HCT116 (cell line): ENCODE measurements around the gene DPP10.

Experiments
- EZH2phosphoT487 ChIP-seq: fragments of 200-600 bp; IDR thresholded peaks from 2 replicates; pipeline ENCODE4 v1.6.1; 2018; ENCODE audit warnings: antibody characterized with exemption, borderline replicate concordance
- JUND ChIP-seq: IDR thresholded peaks from 2 replicates; pipeline ENCODE4 v1.6.1; 2012
- POLR2A ChIP-seq: IDR thresholded peaks from 2 replicates; pipeline ENCODE4 v1.7.0; 2011; ENCODE audit warnings: borderline replicate concordance; ENCODE audit not compliant: insufficient read depth, insufficient read length; ENCODE audit errors: extremely low read depth
- POLR2AphosphoS5 ChIP-seq: IDR thresholded peaks from 2 replicates; pipeline ENCODE4 v1.6.1; 2011; ENCODE audit warnings: mild to moderate bottlenecking, low read depth, low read length, moderate library complexity
- SP1 ChIP-seq: IDR thresholded peaks from 2 replicates; pipeline ENCODE4 v1.6.1; 2012; ENCODE audit warnings: low read depth
- TF ChIP-seq, protein P1 (sequence below), 3 experiments: fragments of 200-600 bp in 1 of 3; sonication (generic) in 1 of 3; IDR thresholded peaks in 2 of 3; conservative IDR thresholded peaks in 1 of 3; 2 replicates each; pipeline ENCODE4 v1.5.1; 2012 to 2017; ENCODE audit warnings: low read depth in 2 of 3, low read length in 2 of 3, antibody characterized with exemption in 1 of 3, borderline replicate concordance in 1 of 3, control low read depth in 1 of 3, mild to moderate bottlenecking in 1 of 3, mixed read lengths in 1 of 3, mixed run types in 1 of 3, moderate library complexity in 1 of 3; ENCODE audit not compliant: insufficient read depth in 1 of 3
- TF ChIP-seq, protein P2 (sequence below): IDR thresholded peaks from 2 replicates; pipeline ENCODE4 v1.6.1; 2012
- TF ChIP-seq, protein P3 (sequence below): IDR thresholded peaks from 2 replicates; pipeline ENCODE4 v1.6.1; 2012; ENCODE audit warnings: low read depth
- TF ChIP-seq, protein P4 (sequence below): IDR thresholded peaks from 2 replicates; pipeline ENCODE4 v1.6.1; 2012

DNA sequence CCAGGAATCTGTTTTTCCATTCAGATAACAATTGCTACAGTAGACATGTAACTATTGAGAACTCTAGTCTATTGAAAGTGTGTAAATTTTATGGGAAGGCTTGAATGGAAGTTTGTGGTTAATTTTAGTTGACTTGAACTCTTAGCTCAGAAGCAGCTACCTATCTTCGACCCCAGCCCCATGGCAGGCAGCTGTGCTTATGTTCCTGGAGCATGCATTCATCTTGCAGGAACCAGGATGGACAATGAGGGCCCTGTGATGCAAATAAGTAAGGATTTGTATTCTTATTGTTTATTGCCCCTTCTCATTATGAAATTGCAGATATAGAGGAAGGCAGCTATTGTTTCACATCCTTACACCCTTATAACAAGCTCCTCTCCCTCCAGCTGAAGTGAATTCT lies 1252.2 kb downstream of the DPP10 start:
- TF ChIP-seq, protein P1, sequence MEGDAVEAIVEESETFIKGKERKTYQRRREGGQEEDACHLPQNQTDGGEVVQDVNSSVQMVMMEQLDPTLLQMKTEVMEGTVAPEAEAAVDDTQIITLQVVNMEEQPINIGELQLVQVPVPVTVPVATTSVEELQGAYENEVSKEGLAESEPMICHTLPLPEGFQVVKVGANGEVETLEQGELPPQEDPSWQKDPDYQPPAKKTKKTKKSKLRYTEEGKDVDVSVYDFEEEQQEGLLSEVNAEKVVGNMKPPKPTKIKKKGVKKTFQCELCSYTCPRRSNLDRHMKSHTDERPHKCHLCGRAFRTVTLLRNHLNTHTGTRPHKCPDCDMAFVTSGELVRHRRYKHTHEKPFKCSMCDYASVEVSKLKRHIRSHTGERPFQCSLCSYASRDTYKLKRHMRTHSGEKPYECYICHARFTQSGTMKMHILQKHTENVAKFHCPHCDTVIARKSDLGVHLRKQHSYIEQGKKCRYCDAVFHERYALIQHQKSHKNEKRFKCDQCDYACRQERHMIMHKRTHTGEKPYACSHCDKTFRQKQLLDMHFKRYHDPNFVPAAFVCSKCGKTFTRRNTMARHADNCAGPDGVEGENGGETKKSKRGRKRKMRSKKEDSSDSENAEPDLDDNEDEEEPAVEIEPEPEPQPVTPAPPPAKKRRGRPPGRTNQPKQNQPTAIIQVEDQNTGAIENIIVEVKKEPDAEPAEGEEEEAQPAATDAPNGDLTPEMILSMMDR (IDR thresholded peaks at IDR 0.05 in 2 of 3, conservative IDR thresholded peaks at IDR 0.05 in 1 of 3; ENCODE audit: borderline replicate concordance in 1 of 3, insufficient read depth in 1 of 3, low read depth in 2 of 3, low read length in 2 of 3): no peak
- no peak for TF ChIP-seq POLR2AphosphoS5
- TF ChIP-seq JUND: no peak
- TF ChIP-seq, protein P2, sequence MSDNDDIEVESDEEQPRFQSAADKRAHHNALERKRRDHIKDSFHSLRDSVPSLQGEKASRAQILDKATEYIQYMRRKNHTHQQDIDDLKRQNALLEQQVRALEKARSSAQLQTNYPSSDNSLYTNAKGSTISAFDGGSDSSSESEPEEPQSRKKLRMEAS: no peak
- no peak for TF ChIP-seq POLR2A
- TF ChIP-seq, protein P3, sequence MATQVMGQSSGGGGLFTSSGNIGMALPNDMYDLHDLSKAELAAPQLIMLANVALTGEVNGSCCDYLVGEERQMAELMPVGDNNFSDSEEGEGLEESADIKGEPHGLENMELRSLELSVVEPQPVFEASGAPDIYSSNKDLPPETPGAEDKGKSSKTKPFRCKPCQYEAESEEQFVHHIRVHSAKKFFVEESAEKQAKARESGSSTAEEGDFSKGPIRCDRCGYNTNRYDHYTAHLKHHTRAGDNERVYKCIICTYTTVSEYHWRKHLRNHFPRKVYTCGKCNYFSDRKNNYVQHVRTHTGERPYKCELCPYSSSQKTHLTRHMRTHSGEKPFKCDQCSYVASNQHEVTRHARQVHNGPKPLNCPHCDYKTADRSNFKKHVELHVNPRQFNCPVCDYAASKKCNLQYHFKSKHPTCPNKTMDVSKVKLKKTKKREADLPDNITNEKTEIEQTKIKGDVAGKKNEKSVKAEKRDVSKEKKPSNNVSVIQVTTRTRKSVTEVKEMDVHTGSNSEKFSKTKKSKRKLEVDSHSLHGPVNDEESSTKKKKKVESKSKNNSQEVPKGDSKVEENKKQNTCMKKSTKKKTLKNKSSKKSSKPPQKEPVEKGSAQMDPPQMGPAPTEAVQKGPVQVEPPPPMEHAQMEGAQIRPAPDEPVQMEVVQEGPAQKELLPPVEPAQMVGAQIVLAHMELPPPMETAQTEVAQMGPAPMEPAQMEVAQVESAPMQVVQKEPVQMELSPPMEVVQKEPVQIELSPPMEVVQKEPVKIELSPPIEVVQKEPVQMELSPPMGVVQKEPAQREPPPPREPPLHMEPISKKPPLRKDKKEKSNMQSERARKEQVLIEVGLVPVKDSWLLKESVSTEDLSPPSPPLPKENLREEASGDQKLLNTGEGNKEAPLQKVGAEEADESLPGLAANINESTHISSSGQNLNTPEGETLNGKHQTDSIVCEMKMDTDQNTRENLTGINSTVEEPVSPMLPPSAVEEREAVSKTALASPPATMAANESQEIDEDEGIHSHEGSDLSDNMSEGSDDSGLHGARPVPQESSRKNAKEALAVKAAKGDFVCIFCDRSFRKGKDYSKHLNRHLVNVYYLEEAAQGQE: no peak
- TF ChIP-seq, protein P4, sequence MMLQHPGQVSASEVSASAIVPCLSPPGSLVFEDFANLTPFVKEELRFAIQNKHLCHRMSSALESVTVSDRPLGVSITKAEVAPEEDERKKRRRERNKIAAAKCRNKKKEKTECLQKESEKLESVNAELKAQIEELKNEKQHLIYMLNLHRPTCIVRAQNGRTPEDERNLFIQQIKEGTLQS: no peak
- TF ChIP-seq SP1: no peak
- TF ChIP-seq EZH2phosphoT487: no peak
